K562 (cell line): ENCODE data around the gene C21orf58. TPM values are rescaled to one million over a fixed set of nuclear protein-coding genes. Genes with fewer than 3 reads are reported as not detected.
A peak's percentile ranks its signal among the peaks of the same experiment; 100 is the strongest.

Experiments
- ATAC-seq: fragments of 200-7000 bp; cut with Tn5 transposase; 3 replicates; pipeline ENCODE4 v1.9.1; 2020; ENCODE audit warnings: moderate library complexity
- BruUV-seq: library from RNA; stranded (reverse); fragments of 400-500 nt; replicated peaks from 2 replicates; lab custom pipeline; 2021; lab: Mats Ljungman, UMichigan
- CTCF ChIA-PET: fragments of 300-600 bp; formaldehyde crosslinking; extraction: SDS; loops from one replicate; lab custom pipeline; 2021; ENCODE audit warnings: low intra/inter-chr PET ratio; lab: Yijun Ruan, JAX
- POLR2A ChIA-PET: fragments of 300-600, 350-650 bp; sonication (Branson Sonifier 250); formaldehyde crosslinking; extraction: SDS; loops from one replicate; lab custom pipeline; 2021; ENCODE audit warnings: antibody characterized with exemption, inconsistent platforms; lab: Yijun Ruan, JAX
- DNase-seq, 4 experiments: peaks; one replicate each; pipeline versions ENCODE4 v3.0.0 to v3.0.0-alpha.2; 2011 to 2018; ENCODE audit warnings: low spot score in 3 of 4, mixed read lengths in 3 of 4; ENCODE audit errors: extremely low read depth in 1 of 4
- FAIRE-seq: peaks from 2 replicates; lab custom pipeline; 2011; peaks lifted over from hg19 to GRCh38; lab: Jason Lieb, UNC
- H2AFZ ChIP-seq: 2 replicates; pipeline ENCODE4 v1.6.0; 2011; ENCODE audit warnings: low read depth, low read length, control low read depth, inconsistent platforms
- H3K27ac ChIP-seq: fragments of 200-600 bp; 3 replicates; pipeline ENCODE4 v1.8.0; 2011; ENCODE audit warnings: low read depth, mild to moderate bottlenecking, control low read depth, inconsistent platforms, low read length, moderate library complexity, mixed read lengths; ENCODE audit errors: extremely low read depth
- H3K27me3 ChIP-seq, 2 experiments: fragments of 300-600 bp in 1 of 2; 2 replicates in 1 of 2; 3 replicates in 1 of 2; pipeline versions ENCODE4 v1.6.0 to v1.8.0; 2011; ENCODE audit warnings: inconsistent platforms in 2 of 2, low read length in 2 of 2, mild to moderate bottlenecking in 1 of 2, mixed read lengths in 1 of 2, moderate library complexity in 1 of 2; ENCODE audit not compliant: control insufficient read depth in 2 of 2, insufficient read depth in 2 of 2
- H3K36me3 ChIP-seq: fragments of 300-600 bp; 3 replicates; pipeline ENCODE4 v1.8.0; 2011; ENCODE audit warnings: mild to moderate bottlenecking, low read length, inconsistent platforms; ENCODE audit not compliant: control insufficient read depth, insufficient read depth
- H3K4me1 ChIP-seq, 2 experiments: fragments of 200-600 bp in 1 of 2; replicated peaks in 1 of 2; 2 replicates in 1 of 2; 3 replicates in 1 of 2; pipeline versions ENCODE4 v1.5.1 to v1.8.0; 2011; ENCODE audit warnings: inconsistent platforms in 2 of 2, low read length in 2 of 2, mild to moderate bottlenecking in 1 of 2, mixed read lengths in 1 of 2, moderate library complexity in 1 of 2; ENCODE audit not compliant: control insufficient read depth in 2 of 2, insufficient read depth in 2 of 2
- H3K4me2 ChIP-seq: 2 replicates; pipeline ENCODE4 v1.6.1; 2011; ENCODE audit warnings: low read length, control low read depth, inconsistent platforms, mixed read lengths; ENCODE audit not compliant: insufficient read depth
- H3K4me3 ChIP-seq: fragments of 200-600 bp; sonication (generic), shearing (Covaris generic); 2 replicates; pipeline ENCODE4 v1.5.1; 2016; ENCODE audit warnings: control low read depth, inconsistent platforms
- H3K79me2 ChIP-seq: fragments of 200-600 bp; 3 replicates; pipeline ENCODE4 v1.8.0; 2011; ENCODE audit warnings: low read length, inconsistent platforms; ENCODE audit not compliant: control insufficient read depth, insufficient read depth
- H3K9ac ChIP-seq, 2 experiments: 2 replicates each; pipeline versions ENCODE4 v1.6.0 to v1.6.1; 2011; ENCODE audit warnings: low read depth in 2 of 2, low read length in 2 of 2, control low read depth in 1 of 2, inconsistent platforms in 1 of 2, mild to moderate bottlenecking in 1 of 2, mixed read lengths in 1 of 2; ENCODE audit not compliant: insufficient read depth in 1 of 2
- H3K9me1 ChIP-seq: one replicate; pipeline ENCODE4 v1.6.0; 2011; ENCODE audit warnings: inconsistent platforms, mild to moderate bottlenecking, low read length, moderate library complexity; ENCODE audit not compliant: control insufficient read depth, insufficient read depth
- H3K9me3 ChIP-seq: replicated peaks from 2 replicates; pipeline ENCODE4 v1.5.1; 2011; ENCODE audit warnings: low read depth, low read length, inconsistent platforms; ENCODE audit not compliant: control insufficient read depth, insufficient read depth
- H4K20me1 ChIP-seq: replicated peaks from 2 replicates; pipeline ENCODE4 v1.6.1; 2011; ENCODE audit warnings: low read length, inconsistent platforms, mixed read lengths; ENCODE audit not compliant: control insufficient read depth, insufficient read depth
- CBFB ChIP-seq: sonication (generic); formaldehyde crosslinking; IDR thresholded peaks from 2 replicates; pipeline ENCODE4 v1.4.0; 2020; ENCODE audit warnings: mild to moderate bottlenecking, missing genetic modification reagents
- CSDE1 ChIP-seq, 2 experiments: fragments of 450-650 bp; IDR thresholded peaks; 2 replicates each; pipeline ENCODE4 v1.6.1; 2016; ENCODE audit warnings: mild to moderate bottlenecking in 1 of 2
- FUS ChIP-seq: fragments of 200-400 bp; formaldehyde crosslinking; optimal IDR thresholded peaks from 2 replicates; pipeline ENCODE3; 2017; ENCODE audit warnings: low read depth, low read length
- GTF2E2 ChIP-seq: fragments of 200-800 bp; sonication (Bioruptor generic); IDR thresholded peaks from 2 replicates; pipeline ENCODE4 v1.6.1; 2016; ENCODE audit warnings: missing genetic modification characterization, missing compliant biosample characterization
- HIVEP1 ChIP-seq: fragments of 250-450 bp; sonication (Bioruptor Pico); IDR thresholded peaks from 2 replicates; pipeline ENCODE4 v1.4.0; 2020; ENCODE audit warnings: mild to moderate bottlenecking
- NCOR1 ChIP-seq: fragments of 450-650 bp; IDR thresholded peaks from 2 replicates; pipeline ENCODE4 v1.6.1; 2016; ENCODE audit warnings: mild to moderate bottlenecking, moderate library complexity
- ZKSCAN1 ChIP-seq: fragments of 150-350 bp; IDR thresholded peaks from 2 replicates; pipeline ENCODE4 v1.6.1; 2016; ENCODE audit warnings: low read depth, low read length
- ZKSCAN3 ChIP-seq: fragments of 250-450 bp; sonication (Bioruptor Pico); IDR thresholded peaks from 2 replicates; pipeline ENCODE4 v1.4.0; 2020
- ZNF239 ChIP-seq: fragments of 250-450 bp; sonication (Bioruptor Pico); IDR thresholded peaks from 2 replicates; pipeline ENCODE4 v1.4.0; 2020; ENCODE audit warnings: mild to moderate bottlenecking
- ZNF57 ChIP-seq: fragments of 450-650 bp; formaldehyde crosslinking; IDR thresholded peaks from 2 replicates; pipeline ENCODE4 v1.4.0; 2020; ENCODE audit warnings: mild to moderate bottlenecking, moderate library complexity
- ZNF75A ChIP-seq: fragments of 450-650 bp; formaldehyde crosslinking; IDR thresholded peaks from 2 replicates; pipeline ENCODE4 v1.4.0; 2020; ENCODE audit warnings: mild to moderate bottlenecking
- WGBS: fragments of 100-300 bp; shearing (Covaris generic); methylation state at CpG from one replicate; pipeline ENCODE4 v1.1.6; 2016; ENCODE audit warnings: low coverage, mixed read lengths; ENCODE audit not compliant: insufficient coverage; ENCODE audit errors: missing lambda C conversion rate; 5-methylcytosine and 5-hydroxymethylcytosine counted together
- in situ Hi-C: fragments of 300-500 bp; cut with MboI; formaldehyde crosslinking; loops from 4 replicates; pipeline ENCODE4 v1.15.0; 2018; ENCODE audit warnings: inconsistent platforms, mixed read lengths
- intact Hi-C: fragments of 100-400 bp; cut with micrococcal nuclease; formaldehyde crosslinking; loops from 2 replicates; pipeline ENCODE4 v1.14.2; 2022
- polyA plus RNA-seq, 8 experiments: library from polyadenylated mRNA; depleted of rRNA in 4 of 8; stranded (reverse) in 5 of 8; unstranded in 3 of 8; fragments of >200 nt; fragmentation: Nextera tagmentation in 2 of 8; fragmentation: Illumina TruSeq in 1 of 8; extraction: Ambion mirVana in 2 of 8; extraction: Trizol in 1 of 8; gene quantifications; 2 replicates each; pipeline versions ENCODE4 v1.2.1 to v1.2.3, GENCODE V29; 2011 to 2014; ENCODE audit warnings: inconsistent platforms in 1 of 8, missing spikeins in 1 of 8
- total RNA-seq, 7 experiments: library from RNA; depleted of rRNA in 6 of 7; stranded (reverse); fragments of >200 nt in 6 of 7; fragmentation: Illumina TruSeq in 2 of 7; extraction: Trizol in 2 of 7; gene quantifications; 2 replicates each; pipeline versions ENCODE4 v1.2.1 to v1.2.3, GENCODE V29; 2011 to 2021; ENCODE audit warnings: low replicate concordance in 1 of 7
- TF ChIP-seq, protein P1 (sequence below): fragments of 250-450 bp; sonication (Bioruptor Pico); IDR thresholded peaks from 2 replicates; pipeline ENCODE4 v1.5.0; 2020; ENCODE audit warnings: mild to moderate bottlenecking
- TF ChIP-seq, protein P2 (sequence below): IDR thresholded peaks from 3 replicates; pipeline ENCODE4 v1.6.1; 2011; ENCODE audit warnings: borderline replicate concordance, mild to moderate bottlenecking; ENCODE audit not compliant: insufficient read length, insufficient read depth
- TF ChIP-seq, protein P3 (sequence below): fragments of 250-450 bp; sonication (Bioruptor Pico); IDR thresholded peaks from 2 replicates; pipeline ENCODE4 v1.8.0; 2022; ENCODE audit warnings: inconsistent platforms
- TF ChIP-seq, protein P4 (sequence below): fragments of 250-450 bp; sonication (Bioruptor Pico); IDR thresholded peaks from 2 replicates; pipeline ENCODE4 v1.8.0; 2022; ENCODE audit warnings: moderate library complexity, mild to moderate bottlenecking, inconsistent platforms

The C21orf58 gene
- total and polyA plus RNA-seq, 9 of the 15 experiments (the other 6 are each of a cell fraction or from before 2014, with no cell fraction given) = 1.2 to 30.5 (median 12.4) TPM

DNA sequence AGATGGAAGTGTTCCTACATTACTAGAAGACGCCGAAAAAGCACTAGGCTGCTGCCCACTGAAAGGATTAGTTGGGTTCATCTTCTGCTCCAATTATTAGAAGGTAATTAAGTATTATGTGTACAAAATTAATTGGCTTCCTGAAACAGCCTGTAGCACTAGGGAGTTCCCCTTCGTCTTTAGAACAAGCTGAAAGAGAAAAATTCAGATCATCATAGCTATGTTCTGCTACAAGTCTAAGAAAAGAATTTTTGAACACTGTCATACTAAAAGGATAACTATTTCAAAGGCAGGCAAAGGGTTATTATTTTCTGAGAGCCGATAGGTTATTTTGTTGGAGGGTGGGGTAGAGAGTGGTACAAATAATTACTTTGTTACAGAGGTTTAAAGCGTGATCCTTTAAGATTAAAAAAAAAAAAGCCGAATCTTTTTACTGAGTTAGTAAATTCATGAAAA, 38.4 kb downstream of the C21orf58 start, which contains the start of gene MCM3AP:
MCM3AP (minus strand) TSS at position 406 of the 456 bp plus-strand sequence; CDS start at position 81, 325 bp downstream.
- peak within 1 kb of the TSS; percentile 93 for H3K4me2 ChIP-seq
- peaks cover 3% of the 10 kb centered on the region for H3K9me1 ChIP-seq
- H3K79me2 ChIP-seq = peaks cover 67% of the 10 kb centered on the region
- FAIRE-seq = no peak
- intact Hi-C loops = loop anchor here (5.0 to 10.0 kb wide), 2 partner anchors 140 to 172 kb away; partner anchors contain the start of gene DIP2A
- H3K9me3 ChIP-seq = peaks cover 11% of the 10 kb centered on the region; the same call in 1 of the 2 replicates
- POLR2A ChIA-PET = interaction anchor here (0.8 to 2.5 kb wide), 8 partner anchors 10 to 40 kb away, joined by 3 to 6 read pairs (median 3); no protein-coding TSS in a partner anchor
- 28% methylated on average over 6 of the region's 6 CpGs for WGBS
- in situ Hi-C loops = no loop called here
- H3K36me3 ChIP-seq = peaks cover 47% of the 10 kb centered on the region
- ATAC-seq = no peak
- H3K27ac ChIP-seq = peak within 1 kb of the TSS; percentile 94
- no peaks in the 10 kb centered on the region for H3K27me3 ChIP-seq
- CTCF ChIA-PET = interaction anchor here (1.6 kb wide), 1 partner anchor 138 kb away, joined by 9 read pairs; no protein-coding TSS in a partner anchor
- H3K4me1 ChIP-seq = peaks cover 18 to 23% of the 10 kb centered on the region in 2 experiments
- BruUV-seq = no TSS peak
- H3K9ac ChIP-seq = peak within 1 kb of the TSS; percentile 94 to 97
- H4K20me1 ChIP-seq = 0 out of 2 replicates have a peak, but pooled peaks cover 2% of the 10 kb centered on the region
- peak within 1 kb of the TSS; percentile 74 for H3K4me3 ChIP-seq
- no peak for DNase-seq
- H2AFZ ChIP-seq = peak within 1 kb of the TSS; percentile 86
- TF ChIP-seq, protein P1, sequence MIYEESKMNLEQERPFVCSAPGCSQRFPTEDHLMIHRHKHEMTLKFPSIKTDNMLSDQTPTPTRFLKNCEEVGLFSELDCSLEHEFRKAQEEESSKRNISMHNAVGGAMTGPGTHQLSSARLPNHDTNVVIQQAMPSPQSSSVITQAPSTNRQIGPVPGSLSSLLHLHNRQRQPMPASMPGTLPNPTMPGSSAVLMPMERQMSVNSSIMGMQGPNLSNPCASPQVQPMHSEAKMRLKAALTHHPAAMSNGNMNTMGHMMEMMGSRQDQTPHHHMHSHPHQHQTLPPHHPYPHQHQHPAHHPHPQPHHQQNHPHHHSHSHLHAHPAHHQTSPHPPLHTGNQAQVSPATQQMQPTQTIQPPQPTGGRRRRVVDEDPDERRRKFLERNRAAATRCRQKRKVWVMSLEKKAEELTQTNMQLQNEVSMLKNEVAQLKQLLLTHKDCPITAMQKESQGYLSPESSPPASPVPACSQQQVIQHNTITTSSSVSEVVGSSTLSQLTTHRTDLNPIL = no peak
- TF ChIP-seq, protein P2, sequence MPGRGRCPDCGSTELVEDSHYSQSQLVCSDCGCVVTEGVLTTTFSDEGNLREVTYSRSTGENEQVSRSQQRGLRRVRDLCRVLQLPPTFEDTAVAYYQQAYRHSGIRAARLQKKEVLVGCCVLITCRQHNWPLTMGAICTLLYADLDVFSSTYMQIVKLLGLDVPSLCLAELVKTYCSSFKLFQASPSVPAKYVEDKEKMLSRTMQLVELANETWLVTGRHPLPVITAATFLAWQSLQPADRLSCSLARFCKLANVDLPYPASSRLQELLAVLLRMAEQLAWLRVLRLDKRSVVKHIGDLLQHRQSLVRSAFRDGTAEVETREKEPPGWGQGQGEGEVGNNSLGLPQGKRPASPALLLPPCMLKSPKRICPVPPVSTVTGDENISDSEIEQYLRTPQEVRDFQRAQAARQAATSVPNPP = no peak
- no peak for TF ChIP-seq HIVEP1
- 0 out of 4 replicates have a peak, but pooled peaks of 1 of the 2 experiments have one; percentile 7 for TF ChIP-seq CSDE1 (IDR thresholded peaks at IDR 0.05)
- TF ChIP-seq FUS = no peak
- no peak for TF ChIP-seq ZNF57 (CRISPR knock-in tag)
- no peak for TF ChIP-seq GTF2E2 (tag)
- TF ChIP-seq, protein P3, sequence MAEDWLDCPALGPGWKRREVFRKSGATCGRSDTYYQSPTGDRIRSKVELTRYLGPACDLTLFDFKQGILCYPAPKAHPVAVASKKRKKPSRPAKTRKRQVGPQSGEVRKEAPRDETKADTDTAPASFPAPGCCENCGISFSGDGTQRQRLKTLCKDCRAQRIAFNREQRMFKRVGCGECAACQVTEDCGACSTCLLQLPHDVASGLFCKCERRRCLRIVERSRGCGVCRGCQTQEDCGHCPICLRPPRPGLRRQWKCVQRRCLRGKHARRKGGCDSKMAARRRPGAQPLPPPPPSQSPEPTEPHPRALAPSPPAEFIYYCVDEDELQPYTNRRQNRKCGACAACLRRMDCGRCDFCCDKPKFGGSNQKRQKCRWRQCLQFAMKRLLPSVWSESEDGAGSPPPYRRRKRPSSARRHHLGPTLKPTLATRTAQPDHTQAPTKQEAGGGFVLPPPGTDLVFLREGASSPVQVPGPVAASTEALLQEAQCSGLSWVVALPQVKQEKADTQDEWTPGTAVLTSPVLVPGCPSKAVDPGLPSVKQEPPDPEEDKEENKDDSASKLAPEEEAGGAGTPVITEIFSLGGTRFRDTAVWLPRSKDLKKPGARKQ (CRISPR knock-in tag) = 0 out of 2 replicates have a peak, but pooled peaks have one; percentile 6
- TF ChIP-seq CBFB (CRISPR knock-in tag) = no peak
- TF ChIP-seq NCOR1 = no peak
- TF ChIP-seq, protein P4, sequence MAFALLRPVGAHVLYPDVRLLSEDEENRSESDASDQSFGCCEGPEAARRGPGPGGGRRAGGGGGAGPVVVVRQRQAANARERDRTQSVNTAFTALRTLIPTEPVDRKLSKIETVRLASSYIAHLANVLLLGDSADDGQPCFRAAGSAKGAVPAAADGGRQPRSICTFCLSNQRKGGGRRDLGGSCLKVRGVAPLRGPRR (CRISPR knock-in tag) = no peak
- TF ChIP-seq ZKSCAN3 (CRISPR knock-in tag) = no peak
- no peak for TF ChIP-seq ZNF75A
- TF ChIP-seq ZNF239 (CRISPR knock-in tag) = no peak
- no peak for TF ChIP-seq ZKSCAN1
